GM21825 (cell line): Measurements from ENCODE around the gene ADPRHL1.

Experiments
- ATAC-seq: cut with Tn5 transposase; IDR thresholded peaks from one replicate; pipeline ENCODE4 v1.9.1; 2021; ENCODE audit warnings: mild to moderate bottlenecking, moderate library complexity; ENCODE audit not compliant: unreplicated experiment

The ADPRHL1 gene

GRCh38 chr13:113418722-113419049, 34.6 kb downstream of the ADPRHL1 start:
- no peak for ATAC-seq

DNA sequence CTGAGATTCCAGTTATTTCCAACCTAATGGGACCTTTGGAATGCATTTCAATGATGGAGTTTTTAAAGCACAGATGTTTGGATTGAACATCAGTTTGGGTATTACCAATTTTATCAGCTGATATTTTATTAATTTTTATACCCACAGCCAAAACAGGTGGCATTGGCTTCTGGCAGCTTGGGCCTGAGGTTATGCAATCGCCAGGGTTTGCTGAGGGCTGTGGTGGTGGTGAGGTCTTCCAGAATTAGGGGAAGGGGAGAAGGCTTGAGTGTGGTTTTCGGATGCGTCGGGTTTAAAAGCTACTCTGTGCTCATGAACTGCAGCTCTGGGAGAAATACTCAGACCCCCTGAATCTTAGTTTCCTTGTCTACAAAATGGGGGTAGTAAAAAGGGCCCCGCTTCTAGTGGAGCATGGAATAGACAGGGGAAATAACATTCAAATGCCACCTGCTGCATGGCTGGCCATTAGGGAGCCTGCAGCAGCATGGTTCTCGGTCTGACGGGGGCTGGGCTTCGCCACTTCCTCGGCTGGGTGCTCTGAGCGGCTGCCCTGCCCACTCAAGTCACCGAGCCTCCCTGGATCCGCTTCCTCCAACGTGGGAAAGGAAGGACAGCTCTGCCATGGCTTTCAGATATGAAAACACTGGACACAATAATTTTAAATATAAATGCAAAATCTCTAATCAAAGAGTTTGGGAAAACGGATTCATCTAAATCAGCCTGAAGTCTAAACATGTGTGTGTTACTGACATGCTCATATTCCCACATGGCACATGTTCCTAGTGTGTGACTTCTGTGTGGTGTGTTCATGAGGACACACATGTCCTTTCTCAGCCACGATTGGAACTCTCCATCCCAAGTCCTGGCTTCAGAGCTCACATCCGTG, 35.2 kb downstream of the ADPRHL1 start:
- no peak for ATAC-seq

DNA sequence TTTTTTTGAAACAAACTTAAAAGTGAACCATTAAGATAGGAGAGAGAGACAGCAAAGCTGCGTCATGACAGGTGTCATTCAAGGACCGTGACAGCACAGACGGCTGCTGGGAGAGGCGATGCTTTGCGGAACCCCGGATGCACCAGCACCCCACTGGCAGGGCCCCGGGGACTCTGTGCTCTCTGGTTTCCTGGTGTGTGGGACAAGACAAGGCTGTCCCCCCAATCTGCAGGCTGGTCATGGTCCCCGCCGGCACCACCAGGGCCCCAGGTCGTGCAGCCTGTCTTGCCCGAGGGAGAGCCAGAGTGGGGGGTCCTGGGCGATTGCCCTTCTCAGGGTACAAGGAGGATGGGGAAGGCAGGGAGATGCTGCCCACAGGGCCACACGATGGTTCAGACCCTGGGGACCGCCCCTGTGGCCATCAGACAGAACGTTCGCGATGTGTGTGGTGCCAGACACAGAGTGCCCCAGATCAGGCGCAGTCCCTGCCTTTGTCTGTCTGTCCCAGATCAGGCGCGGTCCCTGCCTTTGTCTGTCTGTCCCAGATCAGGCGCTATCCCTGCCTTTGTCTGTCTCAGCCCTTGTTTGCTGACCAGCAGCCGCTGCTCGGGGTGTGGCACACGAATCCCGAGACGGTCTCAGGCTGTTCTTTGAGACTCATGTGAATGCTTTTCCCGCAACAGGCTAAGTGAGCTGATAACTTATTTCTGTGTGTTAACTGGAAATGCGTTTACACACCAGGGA, 36.1 kb downstream of the ADPRHL1 start:
- no peak for ATAC-seq

DNA sequence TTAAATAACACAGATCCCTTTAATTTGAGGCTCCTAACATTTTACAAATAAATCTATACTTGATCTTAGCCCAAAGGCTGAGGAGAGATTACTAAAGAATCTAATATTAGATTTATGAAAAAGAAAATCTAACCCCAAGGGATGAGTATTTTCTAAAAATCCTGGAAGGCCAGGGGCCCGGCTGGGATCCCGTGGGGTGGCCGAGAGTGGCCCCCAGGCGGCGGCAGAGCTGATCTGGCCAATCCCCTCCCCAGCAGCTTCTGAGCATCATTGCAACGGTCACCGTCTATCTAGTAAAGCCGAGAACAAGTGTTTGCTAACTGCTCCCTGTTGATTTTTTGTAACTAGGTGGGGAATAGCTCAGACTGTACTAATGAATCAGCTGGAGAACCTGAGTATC, 37.5 kb downstream of the ADPRHL1 start:
- ATAC-seq, result no peak

- no peak for ATAC-seq
Observed at GRCh38 chr13:113415032-113415431, 38.3 kb downstream of the ADPRHL1 start.

GRCh38 chr13:113414335-113414734, 39.0 kb downstream of the ADPRHL1 start:
- no peak for ATAC-seq

- ATAC-seq, result no peak
Observed at GRCh38 chr13:113413898-113414282, 39.4 kb downstream of the ADPRHL1 start.

DNA sequence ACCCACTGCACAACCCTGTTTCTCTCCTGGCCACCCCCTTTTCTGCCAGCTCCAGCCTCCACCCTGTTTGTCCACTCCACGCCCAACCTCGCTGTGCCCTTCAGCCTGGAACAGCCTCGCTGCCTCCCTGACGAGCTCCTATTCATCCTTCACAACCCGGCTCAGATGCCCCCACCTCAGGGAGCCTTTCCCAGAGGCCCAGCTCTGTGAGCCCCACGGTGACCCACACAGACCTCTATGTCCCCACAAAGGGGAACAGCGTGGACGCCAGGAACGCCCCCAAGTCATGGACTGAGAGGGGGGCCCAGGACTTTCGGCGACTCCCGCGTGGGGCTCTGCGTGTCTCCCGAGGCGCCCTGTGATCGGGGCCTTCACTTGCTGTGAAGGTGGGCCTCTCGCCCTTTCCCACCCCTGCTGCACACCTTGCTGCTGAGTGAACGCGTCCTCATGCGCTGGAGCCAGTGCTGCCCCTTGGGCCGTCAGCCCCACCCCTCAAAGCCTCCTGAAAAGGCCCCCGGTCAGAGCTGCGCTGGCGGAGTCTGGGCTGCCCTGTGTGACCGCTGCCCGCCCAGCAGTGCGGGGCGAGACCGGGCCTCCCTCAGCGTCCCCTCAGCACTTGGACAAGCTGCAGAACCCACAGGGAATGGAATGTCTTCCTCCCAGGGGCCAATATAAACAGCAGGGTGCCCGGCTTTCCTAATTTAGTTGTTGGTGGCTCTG, 40.0 kb downstream of the ADPRHL1 start:
- ATAC-seq, result no peak

DNA sequence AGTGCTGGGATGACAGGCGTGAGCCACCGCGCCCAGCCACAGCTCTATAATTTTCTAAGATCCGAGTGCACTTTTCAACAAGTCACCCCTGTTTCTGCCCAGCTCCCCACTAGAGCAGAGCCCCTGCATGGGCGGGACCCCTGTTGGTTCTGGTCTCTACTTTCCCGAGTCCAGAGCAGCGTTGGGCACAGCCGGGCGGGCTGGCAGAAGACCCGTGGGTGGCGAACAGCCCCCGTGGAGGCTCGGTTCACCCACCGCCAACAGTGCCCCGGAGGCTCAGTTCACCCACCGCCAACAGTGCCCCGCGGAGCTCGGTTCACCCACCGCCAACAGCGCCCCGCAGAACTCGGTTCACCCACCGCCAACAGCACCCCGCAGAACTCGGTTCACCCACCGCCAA, 40.8 kb downstream of the ADPRHL1 start:
- no peak for ATAC-seq

DNA sequence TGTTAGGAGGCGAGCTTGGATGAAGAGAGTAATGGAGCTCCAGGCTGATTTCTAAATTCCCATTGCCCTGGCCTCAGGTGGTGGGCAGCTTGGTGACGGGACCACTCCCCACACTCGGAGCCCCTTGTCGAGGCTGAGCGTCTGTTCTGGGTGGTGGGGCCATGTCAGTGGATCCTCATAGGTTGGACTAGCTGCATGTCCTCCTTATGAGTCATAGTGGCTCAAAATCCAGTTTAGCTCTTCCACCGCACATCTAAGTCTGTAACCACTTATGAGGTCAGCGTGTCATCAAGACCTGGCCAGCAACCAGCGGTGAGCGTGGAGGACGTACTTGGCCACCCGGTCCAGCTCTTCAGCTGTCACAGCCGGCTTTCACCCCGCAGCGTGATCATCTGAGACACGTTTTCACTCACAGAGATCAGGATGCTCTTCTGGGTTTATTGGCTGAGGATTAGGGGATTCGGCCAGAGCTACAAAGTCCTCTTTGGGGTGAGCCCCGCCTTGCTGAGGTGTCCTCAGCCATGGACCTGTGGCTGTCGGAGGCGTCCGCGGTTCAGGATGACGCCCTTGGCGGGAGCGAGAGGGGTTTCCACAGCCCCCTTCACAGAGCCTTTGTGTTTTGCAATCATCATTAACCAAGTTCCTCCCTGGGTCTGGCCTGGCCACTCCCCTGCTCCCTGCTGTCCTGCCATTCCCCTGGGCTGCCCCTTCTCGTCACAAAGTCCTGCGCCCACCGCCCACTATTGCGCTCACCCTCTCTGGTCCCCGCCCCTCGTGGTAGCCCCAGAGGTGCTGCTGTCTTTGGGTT, 41.9 kb downstream of the ADPRHL1 start:
- no peak for ATAC-seq

- no peak for ATAC-seq
Observed at GRCh38 chr13:113410472-113411201, 42.7 kb downstream of the ADPRHL1 start.

GRCh38 chr13:113408562-113408961, 44.7 kb downstream of the ADPRHL1 start:
- ATAC-seq, result no peak

GRCh38 chr13:113407531-113408393, 45.5 kb downstream of the ADPRHL1 start:
- no peak for ATAC-seq

GRCh38 chr13:113407103-113407530, 46.2 kb downstream of the ADPRHL1 start:
- ATAC-seq, result no peak

GRCh38 chr13:113406321-113407102, 46.8 kb downstream of the ADPRHL1 start:
- ATAC-seq, result no peak

DNA sequence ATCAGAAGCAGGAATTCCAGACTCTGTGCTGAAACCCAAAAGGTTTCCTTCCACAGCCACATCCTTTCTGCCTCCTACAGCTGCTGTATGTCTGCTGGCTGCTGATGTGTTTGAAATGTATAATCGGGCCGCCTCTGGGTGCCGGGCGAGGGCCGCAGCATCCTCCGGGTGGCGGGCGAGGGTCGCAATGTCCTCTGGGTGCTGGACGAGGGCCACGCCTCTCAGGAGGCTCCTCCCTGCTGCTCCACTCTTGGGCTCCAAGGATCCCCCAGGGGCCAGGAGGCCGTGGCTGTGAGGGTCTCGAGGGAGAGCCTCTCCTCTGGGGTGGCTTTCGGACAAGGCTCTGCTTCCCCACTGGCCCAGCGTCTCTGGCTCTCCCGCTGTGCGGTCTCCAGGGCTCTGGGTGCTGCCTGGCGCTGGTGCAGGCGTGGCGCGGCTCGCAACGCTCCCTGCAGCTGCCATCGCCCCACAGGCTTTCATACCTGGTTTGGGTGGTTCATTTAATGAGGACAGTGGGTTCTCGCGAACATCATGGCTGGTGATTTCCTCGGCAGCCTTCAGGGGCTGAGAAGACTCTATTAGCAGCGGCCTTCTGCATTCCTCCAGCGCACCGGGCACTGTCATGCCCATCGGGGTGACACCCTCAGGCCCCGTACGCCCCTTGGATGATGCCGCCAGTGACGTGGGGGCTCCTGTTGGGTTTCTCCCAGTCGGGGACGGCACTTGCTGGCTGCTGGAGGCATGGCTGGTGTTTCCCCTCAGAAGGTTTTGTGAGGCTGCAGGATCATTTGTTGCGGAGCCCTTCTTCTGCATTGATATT, 47.6 kb downstream of the ADPRHL1 start:
- ATAC-seq, result no peak

GRCh38 chr13:113404723-113405471, 48.4 kb downstream of the ADPRHL1 start:
- no peak for ATAC-seq
